PC-9 (cell line): Measurements from ENCODE around the gene ADGRL3. TPM values are rescaled to one million over a fixed set of nuclear protein-coding genes. Genes with fewer than 3 reads are reported as not detected.

Experiments used
- BruUV-seq: library from RNA; stranded (reverse); fragments of 400-500 nt; replicated peaks from 2 replicates; lab custom pipeline; 2021; lab: Mats Ljungman, UMichigan
- CTCF ChIA-PET: fragments of 300-600 bp; sonication (Branson Sonifier 250); formaldehyde crosslinking; loops from one replicate; lab custom pipeline; 2022; ENCODE audit warnings: antibody characterized with exemption; lab: Charles Lee
- POLR2A ChIA-PET: fragments of 300-600 bp; sonication (Branson Sonifier 250); formaldehyde crosslinking; loops from one replicate; lab custom pipeline; 2022; ENCODE audit warnings: antibody characterized with exemption; ENCODE audit not compliant: unreplicated experiment; lab: Charles Lee
- DNase-seq, 2 experiments: peaks; one replicate each; pipeline versions ENCODE4 v3.0.0 to v3.0.0-alpha.2; 2015 to 2022; ENCODE audit warnings: mixed read lengths in 1 of 2
- H2AFZ ChIP-seq: fragments of 200-600 bp; sonication (generic); 2 replicates; pipeline ENCODE4 v1.8.1; 2017; ENCODE audit warnings: antibody characterized with exemption
- H3F3A ChIP-seq: fragments of 200-600 bp; sonication (generic); 2 replicates; pipeline ENCODE4 v1.8.1; 2017; ENCODE audit warnings: antibody characterized with exemption, mild to moderate bottlenecking, low read depth; ENCODE audit not compliant: insufficient read depth
- H3K27ac ChIP-seq: fragments of 200-600 bp; sonication (generic); 2 replicates; pipeline ENCODE4 v1.6.1; 2016; ENCODE audit warnings: mixed run types
- H3K27me3 ChIP-seq: fragments of 200-600 bp; sonication (generic); 2 replicates; pipeline ENCODE4 v1.6.1; 2016; ENCODE audit warnings: low read depth, mixed run types; ENCODE audit not compliant: insufficient read depth
- H3K36me3 ChIP-seq: fragments of 200-600 bp; sonication (generic); 2 replicates; pipeline ENCODE4 v1.6.1; 2016; ENCODE audit warnings: low read depth, mixed run types
- H3K4me1 ChIP-seq: fragments of 200-600 bp; sonication (generic); replicated peaks from 2 replicates; pipeline ENCODE4 v1.6.1; 2016; ENCODE audit warnings: mixed run types; ENCODE audit not compliant: insufficient read depth
- H3K4me2 ChIP-seq: fragments of 200-600 bp; sonication (generic); 2 replicates; pipeline ENCODE4 v1.6.1; 2017; ENCODE audit warnings: mixed run types
- H3K4me3 ChIP-seq: fragments of 200-600 bp; sonication (generic); 2 replicates; pipeline ENCODE4 v1.6.1; 2016; ENCODE audit warnings: mixed run types
- H3K79me2 ChIP-seq: fragments of 200-600 bp; sonication (generic); 2 replicates; pipeline ENCODE4 v1.6.1; 2017; ENCODE audit warnings: low read depth, mixed run types
- H3K9me2 ChIP-seq: fragments of 200-600 bp; sonication (generic); 2 replicates; pipeline ENCODE4 v1.8.1; 2017; ENCODE audit warnings: mild to moderate bottlenecking; ENCODE audit not compliant: insufficient read depth
- H3K9me3 ChIP-seq: fragments of 200-600 bp; sonication (generic); 2 replicates; pipeline ENCODE4 v1.8.1; 2016; ENCODE audit warnings: low read depth; ENCODE audit not compliant: insufficient read depth
- H4K20me1 ChIP-seq: fragments of 200-600 bp; sonication (generic); 2 replicates; pipeline ENCODE4 v1.8.1; 2017; ENCODE audit not compliant: insufficient read depth
- CTCF ChIP-seq: fragments of 200-600 bp; sonication (generic); conservative IDR thresholded peaks from 2 replicates; pipeline ENCODE4 v1.6.1; 2017; ENCODE audit warnings: mixed run types, antibody characterized with exemption, mild to moderate bottlenecking, moderate library complexity
- EZH2 ChIP-seq: fragments of 200-600 bp; sonication (generic); IDR thresholded peaks from 2 replicates; pipeline ENCODE4 v1.8.0; 2017; ENCODE audit warnings: antibody characterized with exemption, low read depth
- intact Hi-C: fragments of 100-400 bp; cut with micrococcal nuclease; formaldehyde crosslinking; loops from one replicate; pipeline ENCODE4 v1.10.0; 2022; ENCODE audit not compliant: unreplicated experiment
- total RNA-seq: library from RNA; stranded (reverse); gene quantifications from 2 replicates; pipeline ENCODE4 v1.2.3, GENCODE V29; 2021

The ADGRL3 gene
- total RNA-seq, 1 experiment from 2014 or later = 1.6 TPM

GRCh38 chr4:61891953-61892352 is 691.8 kb downstream of the ADGRL3 start:
- H2AFZ ChIP-seq = no peak overlapping the region
- no peaks in the 10 kb centered on the region for H3K27me3 ChIP-seq
- H3K4me3 ChIP-seq = no peak overlapping the region
- intact Hi-C loops = no loop called here
- H3K9me3 ChIP-seq = no peaks in the 10 kb centered on the region
- H3K79me2 ChIP-seq = no peaks in the 10 kb centered on the region
- no peak overlapping the region for H3K4me2 ChIP-seq
- no peaks in the 10 kb centered on the region for H3K4me1 ChIP-seq
- no peak for TF ChIP-seq CTCF
- no peak for TF ChIP-seq EZH2
- DNase-seq = no peak
- ChIA-PET POLR2A (no interaction called here), CTCF (no interaction called here)
- no peaks in the 10 kb centered on the region for H3K9me2 ChIP-seq
- H3K27ac ChIP-seq = no peak overlapping the region
- no peaks in the 10 kb centered on the region for H3F3A ChIP-seq
- no peaks in the 10 kb centered on the region for H3K36me3 ChIP-seq
- no peaks in the 10 kb centered on the region for H4K20me1 ChIP-seq
- no TSS peak for BruUV-seq

- DNase-seq = no peak
- no peaks in the 10 kb centered on the region for H3F3A ChIP-seq
- no peak overlapping the region for H2AFZ ChIP-seq
- no peaks in the 10 kb centered on the region for H4K20me1 ChIP-seq
- no peaks in the 10 kb centered on the region for H3K9me3 ChIP-seq
- intact Hi-C loops = no loop called here
- no peaks in the 10 kb centered on the region for H3K9me2 ChIP-seq
- no peak overlapping the region for H3K4me2 ChIP-seq
- H3K79me2 ChIP-seq = no peaks in the 10 kb centered on the region
- CTCF ChIA-PET = no interaction called here
- no peak for TF ChIP-seq EZH2
- no peak overlapping the region for H3K27ac ChIP-seq
- no peaks in the 10 kb centered on the region for H3K4me1 ChIP-seq
- no peak overlapping the region for H3K4me3 ChIP-seq
- H3K36me3 ChIP-seq = no peaks in the 10 kb centered on the region
- no peaks in the 10 kb centered on the region for H3K27me3 ChIP-seq
- POLR2A ChIA-PET = no interaction called here
- no TSS peak for BruUV-seq
Measured at GRCh38 chr4:61896634-61897033, 696.5 kb downstream of the ADGRL3 start.

- no peak for DNase-seq
- TF ChIP-seq EZH2 (no peak), CTCF (no peak)
- no peaks in the 10 kb centered on the region for H4K20me1 ChIP-seq
- no peaks in the 10 kb centered on the region for H3K79me2 ChIP-seq
- no peaks in the 10 kb centered on the region for H3K9me3 ChIP-seq
- H3K4me3 ChIP-seq = no peak overlapping the region
- H3K27ac ChIP-seq = no peak overlapping the region
- H3K4me1 ChIP-seq = no peaks in the 10 kb centered on the region
- H3F3A ChIP-seq = no peaks in the 10 kb centered on the region
- H2AFZ ChIP-seq = no peak overlapping the region
- intact Hi-C loops = no loop called here
- H3K27me3 ChIP-seq = no peaks in the 10 kb centered on the region
- ChIA-PET POLR2A (no interaction called here), CTCF (no interaction called here)
- BruUV-seq = no TSS peak
- no peak overlapping the region for H3K4me2 ChIP-seq
- H3K36me3 ChIP-seq = no peaks in the 10 kb centered on the region
- no peaks in the 10 kb centered on the region for H3K9me2 ChIP-seq
Measured at GRCh38 chr4:61909031-61909430, 708.9 kb downstream of the ADGRL3 start.

- no TSS peak for BruUV-seq
- Histone ChIP-seq H3K4me1 (no peaks in the 10 kb centered on the region), H4K20me1 (no peaks in the 10 kb centered on the region), H3K27me3 (no peaks in the 10 kb centered on the region), H2AFZ (no peak overlapping the region), H3K27ac (no peak overlapping the region), H3K79me2 (no peaks in the 10 kb centered on the region), H3K9me2 (no peaks in the 10 kb centered on the region), H3K4me2 (no peak overlapping the region), H3K36me3 (no peaks in the 10 kb centered on the region), H3K4me3 (no peak overlapping the region), H3K9me3 (no peaks in the 10 kb centered on the region), H3F3A (no peaks in the 10 kb centered on the region)
- no peak for DNase-seq
- ChIA-PET POLR2A (no interaction called here), CTCF (no interaction called here)
- intact Hi-C loops = no loop called here
- TF ChIP-seq EZH2 (no peak), CTCF (no peak)
Measured at GRCh38 chr4:61911313-61911756, 711.2 kb downstream of the ADGRL3 start.
